Smooth muscle cell of the brain vasculature (primary cell): ENCODE measurements around the gene PNPLA1.

ENCODE experiments used
- DNase-seq: peaks from one replicate; pipeline ENCODE4 v3.0.0-alpha.2; 2012; ENCODE audit warnings: low read depth, low spot score

PNPLA1 gene

DNA sequence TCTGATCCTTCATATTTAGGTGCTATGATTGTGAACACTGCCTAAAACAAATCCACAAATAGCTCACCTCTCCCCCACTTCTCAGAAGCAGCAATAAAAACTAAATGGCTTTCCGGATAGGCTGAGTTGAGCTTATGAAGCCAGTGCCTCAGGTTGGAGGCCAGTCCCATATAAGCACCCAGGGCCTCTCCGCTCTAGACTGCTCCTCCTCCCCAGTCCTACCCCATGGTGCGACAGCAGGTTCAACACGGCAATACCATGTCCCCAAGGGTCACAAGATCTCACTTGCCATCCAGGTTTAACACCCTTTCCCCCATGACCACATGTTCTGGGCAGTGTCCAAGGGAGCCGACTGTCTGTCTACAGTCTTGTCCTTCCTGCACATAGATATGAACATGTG, 46.1 kb downstream of the PNPLA1 start:
- no peak for DNase-seq

DNA sequence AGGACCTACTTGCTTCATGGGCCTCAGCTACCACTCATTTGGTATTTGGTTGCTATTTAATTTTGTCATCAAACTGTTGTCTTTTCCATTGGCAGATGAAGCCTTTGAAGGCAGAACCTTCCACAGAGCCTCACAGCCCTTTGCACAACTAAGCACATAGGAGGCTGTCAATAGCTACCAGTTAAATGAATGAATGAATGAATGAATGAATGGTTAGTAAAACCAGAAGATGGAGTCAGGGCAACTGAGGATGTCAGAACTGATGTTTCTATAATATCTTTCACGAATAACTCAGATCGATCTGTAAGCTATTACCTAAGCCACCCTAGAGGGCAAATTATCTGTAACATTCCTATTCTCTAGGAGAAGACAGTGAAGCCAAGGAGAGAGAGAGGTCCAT, 47.8 kb downstream of the PNPLA1 start:
- no peak for DNase-seq

DNA sequence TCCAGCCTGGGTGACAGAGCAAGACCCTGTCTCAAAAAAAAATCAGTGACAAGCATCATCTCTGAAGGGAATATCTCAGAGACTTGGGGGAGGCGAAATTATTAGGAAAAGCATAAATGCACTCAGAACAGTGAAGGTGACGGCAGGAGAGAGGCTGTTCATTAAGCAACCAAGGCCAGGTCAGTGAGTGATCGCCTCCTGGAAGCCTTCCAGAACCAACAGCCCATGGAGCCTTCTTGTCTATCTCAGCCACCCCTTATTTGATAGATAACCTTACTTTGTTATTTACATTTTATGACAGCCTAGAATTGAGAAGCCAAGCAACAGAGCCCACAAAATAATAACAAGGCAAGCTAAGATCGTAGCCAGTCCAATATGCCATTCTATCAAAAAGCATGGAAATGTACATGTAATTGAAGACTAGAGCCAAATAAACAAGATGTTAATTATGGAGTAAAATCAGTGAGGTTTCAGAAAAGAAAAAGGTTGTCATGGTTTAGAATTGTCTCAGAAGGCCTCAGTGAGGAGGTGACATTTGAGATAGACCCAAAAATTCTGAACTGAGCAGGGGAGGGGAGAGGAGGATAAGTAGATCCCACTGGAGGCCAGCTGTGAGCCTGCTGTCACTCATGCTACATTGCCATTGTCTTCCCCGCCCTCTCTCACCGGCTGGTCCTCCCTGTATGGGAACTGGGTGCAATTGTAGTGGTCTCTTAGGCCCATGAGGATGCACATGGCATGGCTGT, 49.0 kb downstream of the PNPLA1 start:
- no peak for DNase-seq

DNA sequence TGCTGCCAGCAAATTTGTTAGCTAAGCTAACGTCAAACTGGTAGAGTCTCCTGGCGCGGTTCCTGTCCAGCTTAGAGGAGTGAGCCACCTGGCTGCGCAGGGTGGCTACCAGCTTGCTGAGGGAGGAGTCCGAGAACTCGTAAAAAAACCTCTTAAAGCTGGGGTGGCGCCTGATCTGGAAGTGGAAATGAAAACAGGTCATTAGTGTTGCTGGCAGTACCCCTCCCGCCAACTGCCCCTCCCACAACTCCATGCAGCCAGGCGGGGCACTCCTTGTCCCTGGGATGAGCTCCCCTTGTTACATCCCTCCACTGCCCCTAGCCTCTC, 49.5 kb downstream of the PNPLA1 start:
- no peak for DNase-seq

DNA sequence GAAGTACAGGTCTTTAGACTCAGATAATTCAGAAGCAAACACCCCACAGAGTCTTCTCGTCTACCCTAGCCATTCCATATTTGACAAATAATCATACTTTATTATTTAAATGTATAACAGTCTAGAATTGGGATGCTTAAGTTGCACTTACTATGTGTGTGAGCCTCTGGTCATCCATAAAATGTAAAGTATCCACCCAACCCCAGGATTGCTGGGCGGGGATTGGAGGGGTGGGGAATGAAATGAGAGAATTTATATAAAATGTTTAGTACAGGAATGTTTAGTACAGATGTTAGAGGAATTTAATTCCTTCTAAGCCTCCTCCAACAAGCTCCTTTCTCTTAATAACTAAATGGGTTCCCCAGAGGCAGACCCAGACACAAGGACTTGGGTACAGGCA, 50.0 kb downstream of the PNPLA1 start:
- no peak for DNase-seq

DNA sequence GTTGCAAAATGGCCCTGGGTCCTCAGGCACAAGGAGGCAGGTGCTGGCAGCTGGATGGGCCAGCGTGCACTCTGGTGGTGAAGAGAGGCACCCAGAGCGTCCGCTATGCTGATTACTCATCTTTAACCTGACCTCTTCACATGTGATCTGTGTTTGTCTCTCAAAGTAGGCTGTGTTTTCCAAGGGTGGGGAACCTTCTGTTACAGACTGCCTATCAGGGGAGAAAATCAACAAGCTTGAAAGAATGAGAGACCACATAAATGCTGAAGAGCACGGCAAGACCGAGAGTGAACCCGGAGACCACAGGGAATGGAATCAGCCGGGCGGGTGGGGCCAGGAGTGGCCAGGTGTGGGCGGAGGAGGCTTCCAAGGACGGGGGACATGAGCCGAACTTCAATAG, 50.6 kb downstream of the PNPLA1 start:
- no peak for DNase-seq

DNA sequence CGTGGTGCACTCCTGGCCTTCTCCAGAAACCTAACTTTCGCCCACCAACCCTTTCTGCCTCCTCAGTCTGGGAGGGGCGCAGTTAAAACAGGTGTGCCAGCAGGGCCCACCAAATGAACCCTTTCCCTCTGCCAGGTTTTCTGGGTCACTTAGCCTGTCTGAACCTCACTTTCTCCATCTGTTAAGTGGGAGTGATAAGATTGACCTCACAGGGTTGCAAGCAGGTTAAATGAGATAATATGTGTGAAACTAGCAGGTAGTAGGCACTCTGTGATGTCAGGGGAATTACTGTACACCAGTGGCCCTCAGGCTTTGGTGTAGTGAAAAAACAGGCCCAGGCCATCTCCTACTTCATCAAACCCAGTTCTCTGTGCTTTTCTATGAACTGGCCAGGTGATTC, 52.7 kb downstream of the PNPLA1 start:
- no peak for DNase-seq

DNA sequence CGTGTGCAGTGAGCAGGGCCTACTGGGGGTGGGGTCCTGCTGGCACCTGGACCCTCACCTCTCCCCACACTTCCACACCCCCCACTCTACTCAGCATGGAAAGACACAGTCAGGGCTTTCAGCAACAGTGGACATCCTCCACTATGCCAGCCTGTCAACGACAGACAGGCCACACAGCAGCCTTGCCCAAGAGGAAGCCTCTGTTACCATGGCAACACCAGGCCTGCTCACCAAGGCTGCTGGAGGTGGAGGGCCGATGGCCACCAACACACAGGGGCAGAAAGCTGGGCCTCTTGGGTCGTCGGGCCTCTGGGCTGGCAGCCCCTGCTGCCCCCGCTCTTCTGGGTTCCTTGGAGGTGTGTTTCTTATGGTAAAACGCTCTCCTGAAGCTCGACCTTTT, 53.2 kb downstream of the PNPLA1 start:
- no peak for DNase-seq

- no peak for DNase-seq
Observed at GRCh38 chr6:36324191-36324590, 54.3 kb downstream of the PNPLA1 start.

GRCh38 chr6:36324715-36325114, 54.9 kb downstream of the PNPLA1 start:
- DNase-seq, result no peak

- no peak for DNase-seq
Observed at GRCh38 chr6:36326356-36326995, 56.6 kb downstream of the PNPLA1 start.

GRCh38 chr6:36327226-36327918, 57.5 kb downstream of the PNPLA1 start:
- DNase-seq, result no peak

DNA sequence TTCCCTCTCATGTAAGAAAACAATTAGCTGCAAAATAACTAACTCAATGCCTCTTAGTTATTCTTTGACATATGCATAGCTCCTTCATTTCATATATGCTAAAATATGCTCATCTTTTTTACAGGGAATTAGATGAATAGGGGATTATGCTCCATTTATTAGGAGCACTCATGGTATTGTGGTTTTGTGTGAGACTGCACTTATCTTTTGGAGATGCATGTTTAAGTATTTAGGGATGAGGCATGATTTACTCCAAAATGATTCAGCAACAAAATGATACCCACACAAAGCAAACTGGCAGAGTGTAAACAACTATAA, 58.0 kb downstream of the PNPLA1 start:
- DNase-seq, result no peak

DNA sequence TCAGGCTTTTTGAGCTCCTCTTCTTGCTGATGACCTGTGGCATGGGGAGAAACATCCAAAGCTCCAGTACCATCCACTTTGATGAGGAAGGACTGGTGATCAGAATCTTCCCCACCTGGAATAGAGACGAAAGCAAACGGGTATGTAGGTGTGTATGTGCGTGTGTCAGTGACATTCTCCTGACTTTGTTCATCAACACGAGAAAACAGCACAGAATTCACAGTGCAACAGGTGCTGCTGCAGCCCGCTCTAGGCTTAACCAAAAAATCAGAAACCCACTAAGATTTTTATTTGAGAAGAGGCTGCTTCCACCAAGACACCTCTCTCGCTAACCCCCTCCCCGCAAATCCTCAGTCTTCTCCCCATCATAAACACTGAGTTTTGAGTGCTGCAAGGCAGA, 58.7 kb downstream of the PNPLA1 start:
- no peak for DNase-seq

DNA sequence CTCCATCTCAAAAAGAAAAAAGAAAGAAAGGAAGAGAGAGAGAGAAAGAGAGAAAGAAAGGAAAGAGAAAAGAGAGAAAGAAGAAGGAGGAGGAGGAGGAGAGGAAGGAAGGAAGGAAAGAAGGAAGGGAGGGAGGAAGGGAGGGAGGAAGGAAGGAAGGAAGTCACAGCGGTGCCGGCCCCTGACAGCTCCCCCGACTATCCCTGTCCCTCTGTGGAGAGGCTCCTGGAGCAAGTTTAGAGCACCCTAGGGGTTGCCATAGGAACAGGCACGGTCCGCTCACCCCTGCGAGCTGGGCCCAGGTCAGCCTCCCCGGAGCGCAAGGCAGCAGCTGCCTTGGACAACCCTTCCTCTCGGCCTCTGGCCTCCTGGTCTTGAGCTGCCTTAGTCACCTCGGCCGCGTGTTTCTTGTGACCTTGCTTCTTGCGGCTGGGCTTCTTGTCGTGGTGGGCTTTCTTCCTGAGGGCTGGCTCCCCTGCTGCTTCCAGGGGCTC, 60.0 kb downstream of the PNPLA1 start:
- no peak for DNase-seq

GRCh38 chr6:36330366-36330765, 60.5 kb downstream of the PNPLA1 start:
- DNase-seq, result no peak

DNA sequence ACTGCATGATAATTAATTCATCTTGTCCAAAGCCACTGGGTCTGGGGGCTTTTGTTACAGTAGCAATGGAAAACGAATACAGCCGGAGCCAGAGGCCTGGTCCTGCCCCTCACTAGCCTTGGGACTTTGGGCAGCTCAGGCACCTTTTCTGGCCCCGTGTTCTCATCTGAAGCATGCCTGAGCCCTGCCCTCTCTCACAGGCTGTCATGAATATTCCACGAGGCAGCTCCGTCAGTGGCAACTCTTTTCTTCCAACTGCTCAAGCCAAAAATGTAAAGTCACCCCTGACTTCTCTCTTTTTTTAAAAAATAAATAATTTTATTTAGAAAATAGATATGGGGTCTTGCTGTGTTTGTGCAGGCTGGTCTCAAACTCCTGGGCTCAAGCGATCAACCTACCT, 61.5 kb downstream of the PNPLA1 start:
- DNase-seq, result no peak

DNA sequence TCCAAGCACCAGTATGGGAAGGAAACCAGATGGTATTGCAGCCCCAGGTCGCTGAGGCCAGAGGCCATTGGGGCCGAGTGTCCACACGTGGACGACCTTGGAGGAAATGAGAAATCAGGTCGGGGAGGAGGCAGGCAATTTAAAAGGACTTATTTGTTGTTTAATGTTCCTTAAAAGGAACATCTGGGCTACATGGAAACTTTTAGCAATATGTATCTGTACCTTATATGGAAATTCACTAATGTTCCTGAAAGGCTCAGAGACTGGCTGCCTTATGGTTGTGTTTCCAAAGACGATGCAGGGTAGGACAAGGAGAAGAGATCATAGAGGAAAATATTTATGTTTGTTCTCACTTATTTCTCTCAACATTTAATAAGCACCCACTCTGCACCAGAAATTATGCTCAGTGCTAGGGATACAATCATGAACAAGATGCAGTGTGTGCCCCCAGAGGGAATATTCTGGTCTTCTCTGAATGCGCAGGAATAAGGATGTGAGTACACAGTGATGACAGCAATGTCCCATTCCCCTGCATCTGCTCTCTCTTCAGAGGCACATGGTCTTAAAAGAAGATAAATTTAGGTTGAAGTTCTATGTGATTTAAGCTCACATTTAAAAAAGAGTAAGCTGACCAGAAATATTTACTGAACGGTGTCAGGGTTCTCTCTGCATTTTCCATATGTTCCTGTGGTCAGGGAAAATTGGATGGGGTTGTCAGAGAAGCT, 63.5 kb downstream of the PNPLA1 start:
- DNase-seq, result no peak

GRCh38 chr6:36333931-36334725, 64.3 kb downstream of the PNPLA1 start:
- DNase-seq, result no peak

- no peak for DNase-seq
Observed at GRCh38 chr6:36334832-36335459, 65.1 kb downstream of the PNPLA1 start.
